ENCODE results near the gene OAT. TPM values are rescaled to one million over a fixed set of nuclear protein-coding genes. Genes with fewer than 3 reads are reported as not detected.
A peak's percentile ranks its signal among the peaks of the same experiment; 100 is the strongest.

OAT gene
- total and polyA plus RNA-seq, 2 donors (not counting 3 experiments of a cell fraction or from before 2014, with no cell fraction given), result 69.9 to 90.8 TPM

GRCh38 chr10:124449170-124450011, 30.7 kb upstream of the OAT start:
- dilution Hi-C loops (cut with MboI; ENCODE audit: extremely low pct_ligation_motif_present, low sequenced_read_pairs), result no loop called here
- BruUV-seq (replicated peaks), result no TSS peak
- CTCF ChIA-PET, result no interaction called here

GRCh38 chr10:124448696-124449169, 30.0 kb upstream of the OAT start:
- FAIRE-seq (no peak), DNase-seq (ENCODE audit: low read depth, low spot score) (no peak)
- Histone ChIP-seq H2AFZ (ENCODE audit: low read depth, low read length) (no peak overlapping the region), H3K9me1 (replicated peaks; ENCODE audit: control insufficient read depth, extremely low read depth, insufficient read depth, low read length) (no peaks in the 10 kb centered on the region), H3K4me1 (ENCODE audit: control insufficient read depth, extremely low read depth, insufficient read depth, low read length) (peaks cover 2% of the 10 kb centered on the region), H3K36me3 (ENCODE audit: control insufficient read depth in 2 of 2, extremely low read depth in 1 of 2, insufficient read depth in 2 of 2, low read length in 2 of 2) (no peaks in the 10 kb centered on the region), H3K9me3 (replicated peaks; ENCODE audit: control insufficient read depth, insufficient read depth, low read length) (no peaks in the 10 kb centered on the region), H3K79me2 (ENCODE audit: control insufficient read depth, insufficient read depth, low read length) (no peaks in the 10 kb centered on the region), H3K9ac (replicated peaks; ENCODE audit: extremely low read depth, insufficient read depth, low read length) (no peak overlapping the region), H3K4me3 (replicated peaks in 1 of 3; ENCODE audit: insufficient read depth in 1 of 3, low read depth in 1 of 3, low read length in 3 of 3) (no peak overlapping the region), H4K20me1 (replicated peaks; ENCODE audit: control insufficient read depth, extremely low read depth, insufficient read depth, low read length) (no peaks in the 10 kb centered on the region), H3K27ac (ENCODE audit: insufficient read depth, low read depth, low read length) (no peak overlapping the region), H3K4me2 (ENCODE audit: insufficient read depth, low read length) (no peak overlapping the region), H3K27me3 (ENCODE audit: control insufficient read depth in 2 of 2, insufficient read depth in 2 of 2, low read length in 2 of 2) (peaks cover 74 to 89% of the 10 kb centered on the region in 2 experiments)
- TF ChIP-seq MYC (IDR thresholded peaks at IDR 0.05; ENCODE audit: low read depth, low read length), result no peak
- ChIA-PET POLR2A (no interaction called here), CTCF (no interaction called here)
- BruUV-seq (replicated peaks), result no TSS peak
- dilution Hi-C loops (cut with MboI; ENCODE audit: extremely low pct_ligation_motif_present, low sequenced_read_pairs), result no loop called here
- intact Hi-C loops (cut with micrococcal nuclease), result no loop called here

More at GRCh38 chr10:124449170-124450011, 30.7 kb upstream of the OAT start:
- H3K9ac ChIP-seq (replicated peaks; ENCODE audit: extremely low read depth, insufficient read depth, low read length), result no peak overlapping the region
- DNase-seq (ENCODE audit: low read depth, low spot score) (no peak), FAIRE-seq (no peak)
- peaks cover 77 to 90% of the 10 kb centered on the region in 2 experiments for H3K27me3 ChIP-seq (ENCODE audit: control insufficient read depth in 2 of 2, insufficient read depth in 2 of 2, low read length in 2 of 2)
- POLR2A ChIA-PET, result no interaction called here
- no peaks in the 10 kb centered on the region for H3K36me3 ChIP-seq (ENCODE audit: control insufficient read depth in 2 of 2, extremely low read depth in 1 of 2, insufficient read depth in 2 of 2, low read length in 2 of 2)
- intact Hi-C loops (cut with micrococcal nuclease), result no loop called here
- no peaks in the 10 kb centered on the region for H3K9me3 ChIP-seq (replicated peaks; ENCODE audit: control insufficient read depth, insufficient read depth, low read length)
- H4K20me1 ChIP-seq (replicated peaks; ENCODE audit: control insufficient read depth, extremely low read depth, insufficient read depth, low read length), result no peaks in the 10 kb centered on the region
- H2AFZ ChIP-seq (ENCODE audit: low read depth, low read length), result no peak overlapping the region
- TF ChIP-seq EZH2 (IDR thresholded peaks at IDR 0.05; ENCODE audit: borderline replicate concordance, low read depth, low read length, severe bottlenecking), result peak; percentile 88
- TF ChIP-seq GATA2 (IDR thresholded peaks at IDR 0.05; ENCODE audit: insufficient read depth, insufficient read length, low read depth, low read length), result no peak
- H3K4me1 ChIP-seq (ENCODE audit: control insufficient read depth, extremely low read depth, insufficient read depth, low read length), result peaks cover 2% of the 10 kb centered on the region
- H3K27ac ChIP-seq (ENCODE audit: insufficient read depth, low read depth, low read length), result no peak overlapping the region
- H3K9me1 ChIP-seq (replicated peaks; ENCODE audit: control insufficient read depth, extremely low read depth, insufficient read depth, low read length), result no peaks in the 10 kb centered on the region
- no peak overlapping the region for H3K4me2 ChIP-seq (ENCODE audit: insufficient read depth, low read length)
- no peak overlapping the region for H3K4me3 ChIP-seq (replicated peaks in 1 of 3; ENCODE audit: insufficient read depth in 1 of 3, low read depth in 1 of 3, low read length in 3 of 3)
- H3K79me2 ChIP-seq (ENCODE audit: control insufficient read depth, insufficient read depth, low read length), result no peaks in the 10 kb centered on the region
